ENCODE results near the gene DISP3. TPM values are rescaled to one million over a fixed set of nuclear protein-coding genes. Genes with fewer than 3 reads are reported as not detected.

Gene DISP3
- total RNA-seq, 1 donor from 2014 or later: 0.18 TPM

GRCh38 chr1:11453742-11454491 is 25.0 kb upstream of the DISP3 start:
- intact Hi-C loops (cut with DNase I): no loop called here
- ATAC-seq (no peak), DNase-seq (ENCODE audit: low spot score) (no peak)

- ATAC-seq: no peak
- DNase-seq (ENCODE audit: low spot score): no peak
- intact Hi-C loops (cut with DNase I): no loop called here
Observed at GRCh38 chr1:11455967-11456570, 22.9 kb upstream of the DISP3 start.

DNA sequence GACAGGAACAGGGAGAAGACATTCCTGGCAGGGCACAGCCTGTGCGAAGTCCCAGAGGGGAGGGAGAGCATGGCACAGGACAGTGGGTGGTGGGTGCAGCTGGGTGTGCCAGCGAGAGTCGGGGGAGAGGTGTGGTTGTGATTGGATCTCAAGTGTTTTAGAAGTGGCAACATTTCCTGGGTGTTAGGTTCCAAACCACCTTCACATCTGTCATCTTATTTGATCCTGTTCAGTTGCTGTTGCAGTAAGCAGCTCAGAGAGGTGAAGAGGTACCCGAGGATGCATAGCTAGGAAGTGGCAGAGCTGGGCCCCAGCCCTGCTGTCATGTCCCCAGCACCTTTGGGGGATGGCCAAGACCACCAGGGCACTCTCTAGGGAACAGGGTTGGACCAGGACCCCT is 22.0 kb upstream of the DISP3 start:
- ATAC-seq (no peak), DNase-seq (ENCODE audit: low spot score) (no peak)
- intact Hi-C loops (cut with DNase I): no loop called here

DNA sequence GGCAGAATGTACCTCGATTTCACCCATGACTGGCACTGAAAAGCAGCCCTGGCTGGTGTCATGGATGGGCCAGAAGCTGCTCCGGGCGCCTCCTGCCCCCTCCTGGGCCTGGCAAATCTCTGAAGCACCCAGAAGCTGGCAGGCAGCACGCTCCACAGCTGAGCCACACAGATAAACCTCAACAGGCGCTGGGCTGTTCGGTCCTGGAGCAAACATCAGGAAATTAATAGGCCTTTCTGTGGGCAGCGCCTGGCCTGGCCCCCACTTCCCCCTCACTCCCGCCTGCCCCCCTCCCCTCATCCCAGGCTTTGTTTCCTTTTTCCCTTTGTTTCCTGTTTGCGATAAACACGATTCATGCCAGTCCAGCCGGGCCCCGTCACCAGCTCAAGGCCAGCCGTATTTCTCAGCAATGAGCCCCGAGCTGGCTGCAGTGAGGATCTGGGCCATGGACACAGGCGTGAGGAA is 20.1 kb upstream of the DISP3 start:
- intact Hi-C loops (cut with DNase I): no loop called here
- ATAC-seq (no peak), DNase-seq (ENCODE audit: low spot score) (no peak)

GRCh38 chr1:11461531-11462137 is 17.3 kb upstream of the DISP3 start:
- ATAC-seq (no peak), DNase-seq (ENCODE audit: low spot score) (no peak)
- intact Hi-C loops (cut with DNase I): no loop called here

- ATAC-seq: no peak
- intact Hi-C loops (cut with DNase I): no loop called here
- no peak for DNase-seq (ENCODE audit: low spot score)
Observed at GRCh38 chr1:11462224-11462923, 16.6 kb upstream of the DISP3 start.

DNA sequence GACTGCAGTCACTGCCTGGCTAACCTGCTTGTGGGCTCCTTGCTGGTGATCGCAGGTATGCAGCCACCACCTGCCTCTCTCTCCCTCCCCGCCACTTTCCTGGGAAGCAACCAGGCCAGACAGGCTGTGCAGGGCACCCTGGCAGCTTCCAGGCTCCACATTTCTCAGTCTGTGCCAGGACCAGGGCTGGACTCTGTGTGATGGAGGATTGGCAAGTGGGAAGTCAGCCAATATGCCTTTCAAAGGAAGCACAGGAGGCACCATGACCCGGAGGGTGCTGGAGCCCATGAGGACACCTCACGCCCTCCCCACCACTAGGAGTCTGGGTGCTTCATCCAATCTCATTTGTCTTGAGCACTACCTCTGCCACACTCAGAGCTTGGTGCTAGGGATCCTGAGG is 15.8 kb upstream of the DISP3 start:
- DNase-seq (ENCODE audit: low spot score) (no peak), ATAC-seq (no peak)
- intact Hi-C loops (cut with DNase I): no loop called here

DNA sequence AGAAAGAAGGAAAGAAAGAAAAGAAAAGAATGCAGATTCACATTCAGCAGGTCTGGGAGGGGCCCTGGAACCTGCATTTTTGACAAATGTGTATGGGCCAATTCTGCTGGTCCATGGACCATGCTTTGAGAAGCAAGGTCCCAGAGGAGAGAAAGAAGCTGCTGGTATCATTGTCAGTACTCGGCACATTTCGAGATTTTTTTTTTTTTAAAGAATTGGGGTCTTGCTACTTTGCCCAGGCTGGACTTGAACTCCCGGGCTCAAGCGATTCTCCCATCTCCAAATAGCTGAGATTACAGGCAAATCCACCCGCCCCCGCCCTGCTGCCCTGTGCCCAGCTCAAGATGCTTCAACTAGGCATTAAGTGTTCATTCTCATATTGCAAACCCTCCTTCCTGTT is 13.6 kb upstream of the DISP3 start:
- intact Hi-C loops (cut with DNase I): no loop called here

DNA sequence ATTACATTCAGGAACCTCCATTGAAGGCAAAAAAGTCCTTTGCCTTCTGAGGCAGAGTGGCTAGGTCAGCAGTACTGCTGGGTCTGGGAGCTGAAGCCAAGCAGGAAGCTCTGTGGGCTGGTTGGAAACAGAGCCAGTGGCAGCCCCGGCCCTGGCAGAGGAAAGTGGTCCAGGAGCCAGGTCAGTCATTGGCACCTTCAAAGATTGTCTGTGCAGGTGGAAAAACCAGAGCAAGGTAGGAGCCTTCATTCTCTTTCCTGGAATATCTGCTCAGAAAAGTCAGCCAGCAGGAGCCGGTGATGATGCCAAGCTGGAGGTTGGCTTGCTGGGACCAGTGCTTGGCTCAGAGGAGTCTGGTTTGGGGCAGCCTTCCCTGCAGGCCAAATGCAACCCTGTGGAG is 12.5 kb upstream of the DISP3 start:
- DNase-seq (ENCODE audit: low spot score) (no peak), ATAC-seq (no peak)
- intact Hi-C loops (cut with DNase I): no loop called here

More for the DNA sequence above, 13.6 kb upstream of the DISP3 start:
- ATAC-seq (no peak), DNase-seq (ENCODE audit: low spot score) (no peak)

- DNase-seq (ENCODE audit: low spot score) (no peak), ATAC-seq (no peak)
- intact Hi-C loops (cut with DNase I): no loop called here
Observed at GRCh38 chr1:11468878-11469277, 10.1 kb upstream of the DISP3 start.

DNA sequence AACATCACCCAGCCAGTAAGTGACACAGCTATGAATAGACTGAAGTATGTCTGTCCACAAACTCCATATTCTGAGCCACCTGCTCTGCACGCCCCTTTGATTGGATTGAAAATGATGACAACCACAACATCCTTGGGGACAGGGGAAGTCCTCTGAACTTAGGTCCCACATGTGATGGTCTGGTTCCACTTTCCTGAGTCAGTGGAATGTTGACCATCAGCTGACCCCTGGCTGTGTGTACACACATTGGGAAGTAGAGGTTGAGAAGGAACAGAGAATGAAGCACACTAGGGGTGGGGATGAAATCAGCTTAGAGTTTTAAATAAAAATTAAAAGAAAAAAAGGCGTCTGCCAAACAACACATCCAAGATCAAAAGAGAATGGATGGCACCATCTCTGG is 8.0 kb upstream of the DISP3 start:
- ATAC-seq (no peak), DNase-seq (ENCODE audit: low spot score) (no peak)
- intact Hi-C loops (cut with DNase I): no loop called here

DNA sequence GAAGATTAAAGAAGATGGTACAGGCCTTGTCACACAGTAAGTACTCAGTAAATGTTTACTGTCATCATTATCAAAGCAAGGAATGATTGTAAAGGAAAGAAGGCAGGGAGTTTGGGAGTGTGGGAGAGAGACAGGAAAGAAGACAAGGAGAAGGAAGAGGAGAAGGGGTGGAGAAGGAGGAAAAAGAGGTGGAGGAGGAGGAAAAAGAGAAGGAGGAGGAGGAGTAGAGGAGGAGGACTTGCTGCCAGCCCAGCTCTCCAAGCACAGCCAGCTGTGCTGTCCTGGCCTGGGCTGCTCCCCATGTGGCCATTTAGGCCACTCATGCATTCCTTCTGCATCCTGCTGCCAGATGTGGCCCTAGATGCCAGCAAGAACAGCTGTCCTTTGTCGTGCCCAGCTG is 7.5 kb upstream of the DISP3 start:
- no peak for DNase-seq (ENCODE audit: low spot score)
- no peak for ATAC-seq
- intact Hi-C loops (cut with DNase I): no loop called here

GRCh38 chr1:11472284-11472683 is 6.7 kb upstream of the DISP3 start:
- intact Hi-C loops (cut with DNase I): no loop called here
- no peak for DNase-seq (ENCODE audit: low spot score)
- no peak for ATAC-seq

DNA sequence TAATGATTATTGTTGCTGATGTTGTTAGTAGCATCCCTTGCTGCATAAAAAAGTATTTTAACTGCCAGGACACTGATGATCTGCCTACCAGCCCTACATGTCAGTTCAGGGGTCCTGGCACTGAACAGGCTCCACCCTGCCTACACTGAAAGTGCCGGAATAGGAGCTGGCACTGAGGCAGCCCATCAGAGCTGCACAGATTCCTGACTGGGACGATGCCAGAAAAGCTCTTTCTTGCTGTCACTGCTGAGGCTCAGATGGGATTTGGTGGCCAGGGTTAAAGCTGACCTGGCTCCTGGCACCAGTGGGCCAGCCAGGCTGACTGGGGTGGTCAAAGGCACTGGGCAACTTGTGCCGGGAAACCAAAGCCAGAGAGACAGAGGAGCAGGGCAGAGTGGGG is 6.2 kb upstream of the DISP3 start:
- intact Hi-C loops (cut with DNase I): no loop called here
- ATAC-seq (no peak), DNase-seq (ENCODE audit: low spot score) (no peak)

GRCh38 chr1:11473491-11474034 is 5.4 kb upstream of the DISP3 start:
- intact Hi-C loops (cut with DNase I): no loop called here
- DNase-seq (ENCODE audit: low spot score) (no peak), ATAC-seq (no peak)

DNA sequence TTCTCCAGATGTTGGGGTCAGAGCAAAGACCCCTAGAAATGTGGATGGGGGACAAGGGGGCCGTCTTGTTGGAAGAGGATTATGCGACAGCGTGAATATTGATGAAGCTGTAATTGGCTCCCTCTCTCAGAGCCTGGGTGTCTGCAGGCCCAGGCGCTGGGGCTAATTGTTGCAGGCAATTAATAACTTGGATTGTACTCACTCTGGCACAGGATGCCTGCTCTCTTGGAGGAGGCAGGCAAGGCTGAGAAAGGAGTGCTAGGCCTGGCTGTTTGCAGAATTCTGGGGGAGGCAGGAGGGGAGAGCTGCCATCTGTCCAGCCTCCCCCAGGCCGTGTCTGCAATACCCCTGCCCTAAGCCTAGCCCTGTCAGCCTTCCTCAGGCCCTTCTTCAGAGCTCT is 4.1 kb upstream of the DISP3 start:
- ATAC-seq: no peak
- intact Hi-C loops (cut with DNase I): no loop called here
- no peak for DNase-seq (ENCODE audit: low spot score)

DNA sequence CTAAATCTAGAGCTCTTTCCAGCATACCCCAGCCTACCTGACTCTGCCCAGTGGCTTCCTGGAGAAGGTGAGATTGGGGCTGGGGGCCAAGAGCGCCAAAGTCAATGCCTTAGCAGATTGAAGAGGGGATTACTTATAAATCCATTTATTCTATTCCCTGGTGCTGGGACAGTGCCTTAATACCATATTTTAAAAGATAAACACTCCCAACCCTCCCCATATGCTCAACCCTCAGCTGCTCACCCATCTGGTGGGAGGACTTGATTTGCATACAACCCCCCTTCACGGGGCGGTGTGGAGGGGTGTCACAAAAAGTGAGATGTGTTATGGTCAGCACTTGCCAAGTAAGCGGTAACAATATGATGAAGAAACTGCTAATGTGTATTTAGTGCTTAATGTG is 3.2 kb upstream of the DISP3 start:
- intact Hi-C loops (cut with DNase I): no loop called here
- no peak for DNase-seq (ENCODE audit: low spot score)
- no peak for ATAC-seq

- intact Hi-C loops (cut with DNase I): no loop called here
- DNase-seq (ENCODE audit: low spot score): no peak
- ATAC-seq: no peak
Observed at GRCh38 chr1:11479375-11479979, 522 bp downstream of the DISP3 start.

DNA sequence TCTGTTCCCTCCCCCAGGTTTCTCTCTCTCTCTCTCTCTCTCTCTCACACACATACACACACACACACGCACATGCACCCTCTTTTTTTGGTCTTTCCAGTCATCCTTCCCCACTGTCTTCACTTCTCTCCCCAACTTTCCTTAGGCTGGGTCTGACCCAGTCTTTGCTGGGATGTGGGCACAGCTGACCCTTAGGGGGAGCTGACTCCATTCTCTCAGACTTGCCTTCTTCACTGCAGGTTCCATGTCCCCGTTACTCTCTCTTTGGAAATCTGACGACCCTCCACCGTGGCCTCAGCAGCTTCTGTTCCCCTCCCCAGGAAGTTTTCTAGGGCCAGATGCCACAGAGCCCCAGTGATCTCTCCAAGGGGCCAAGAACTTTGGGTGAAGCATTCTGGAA is 2.1 kb downstream of the DISP3 start:
- ATAC-seq: no peak
- intact Hi-C loops (cut with DNase I): no loop called here
- DNase-seq (ENCODE audit: low spot score): no peak

Data from sciatic nerve (tissue), 2 donors.